B cell (primary cell): ENCODE measurements around the gene MSH5. TPM values are rescaled to one million over a fixed set of nuclear protein-coding genes. Genes with fewer than 3 reads are reported as not detected.

Source experiments
- ATAC-seq: fragments of 200-7000 bp; cut with Tn5 transposase; one replicate; pipeline ENCODE4 v1.10.0; 2021; ENCODE audit warnings: low read depth, mild to moderate bottlenecking, moderate number of reproducible peaks, moderate library complexity
- CTCF ChIA-PET: fragments of 350-600 bp; sonication (Branson Sonifier 250); formaldehyde crosslinking; loops from one replicate; lab custom pipeline; 2021; ENCODE audit warnings: antibody characterized with exemption, inconsistent platforms; lab: Charles Lee
- POLR2A ChIA-PET: fragments of 350-600 bp; sonication (Branson Sonifier 250); formaldehyde crosslinking; loops from one replicate; lab custom pipeline; 2021; ENCODE audit warnings: antibody characterized with exemption; lab: Charles Lee
- DNase-seq: peaks from one replicate; pipeline ENCODE4 v3.0.0; 2013
- H2AFZ ChIP-seq: 2 replicates; pipeline ENCODE4 v1.6.1; 2012; ENCODE audit warnings: mild to moderate bottlenecking, low read depth, low read length; ENCODE audit not compliant: insufficient read depth, poor library complexity, severe bottlenecking
- H3K27ac ChIP-seq, 2 donors: 1 replicate in 1 of 2; 2 replicates in 1 of 2; pipeline ENCODE4 v1.5.1; 2012 to 2013; ENCODE audit warnings: low read length in 2 of 2, mild to moderate bottlenecking in 2 of 2, moderate library complexity in 1 of 2
- H3K27me3 ChIP-seq, 4 experiments: fragments of 200-600 bp in 1 of 4; sonication (generic) in 1 of 4; replicated peaks in 1 of 4; 1 replicate in 2 of 4; 2 replicates in 2 of 4; pipeline versions ENCODE4 v1.6.1 to v1.7.0; 2013 to 2016; ENCODE audit warnings: low read length in 3 of 4, mild to moderate bottlenecking in 2 of 4, mixed read lengths in 1 of 4, moderate library complexity in 1 of 4; ENCODE audit not compliant: insufficient read depth in 4 of 4, control insufficient read depth in 3 of 4; ENCODE audit errors: control extremely low read depth in 1 of 4
- H3K36me3 ChIP-seq, 2 experiments: replicated peaks in 1 of 2; 1 replicate in 1 of 2; 2 replicates in 1 of 2; pipeline versions ENCODE4 v1.6.1 to v1.7.1; 2013; ENCODE audit warnings: low read length in 1 of 2; ENCODE audit not compliant: insufficient read depth in 2 of 2, control insufficient read depth in 1 of 2; ENCODE audit errors: control extremely low read depth in 1 of 2, extremely low read depth in 1 of 2
- H3K4me1 ChIP-seq, 2 donors: fragments of 200-600 bp in 1 of 2; sonication (generic) in 1 of 2; 1 replicate in 1 of 2; 2 replicates in 1 of 2; pipeline versions ENCODE4 v1.5.1 to v1.6.1; 2013 to 2017; ENCODE audit warnings: low read length in 2 of 2; ENCODE audit not compliant: control insufficient read depth in 2 of 2, insufficient read depth in 2 of 2
- H3K4me2 ChIP-seq: replicated peaks from 2 replicates; pipeline ENCODE3; 2012; ENCODE audit warnings: mild to moderate bottlenecking, low read depth, low read length; ENCODE audit not compliant: poor library complexity, severe bottlenecking
- H3K4me3 ChIP-seq, 5 experiments: fragments of 200-600 bp in 1 of 5; sonication (generic) in 1 of 5; 1 replicate in 3 of 5; 2 replicates in 2 of 5; pipeline versions ENCODE4 v1.5.1 to v1.7.0; 2011 to 2016; ENCODE audit warnings: low read length in 4 of 5, mild to moderate bottlenecking in 4 of 5, low read depth in 2 of 5, control low read depth in 1 of 5, moderate library complexity in 1 of 5; ENCODE audit not compliant: insufficient read depth in 1 of 5; ENCODE audit errors: control extremely low read depth in 1 of 5, extremely low read depth in 1 of 5
- H3K79me2 ChIP-seq: fragments of 200-600 bp; sonication (generic); one replicate; pipeline ENCODE4 v1.6.0; 2016; ENCODE audit warnings: low read length; ENCODE audit not compliant: control insufficient read depth, insufficient read depth
- H3K9ac ChIP-seq: fragments of 200-600 bp; sonication (generic); 2 replicates; pipeline ENCODE4 v1.6.1; 2017; ENCODE audit warnings: mild to moderate bottlenecking, low read length, moderate library complexity
- H3K9me3 ChIP-seq, 3 donors: one replicate each; pipeline versions ENCODE4 v1.6.1 to v1.7.1; 2013; ENCODE audit warnings: low read length in 2 of 3; ENCODE audit not compliant: control insufficient read depth in 2 of 3, insufficient read depth in 1 of 3; ENCODE audit errors: control extremely low read depth in 1 of 3
- H4K20me1 ChIP-seq: 2 replicates; pipeline ENCODE4 v1.6.0; 2012; ENCODE audit warnings: mild to moderate bottlenecking, low read length; ENCODE audit not compliant: insufficient read depth, control insufficient read depth, poor library complexity, severe bottlenecking
- H3K27ac Mint-ChIP-seq: one replicate; pipeline ENCODE4 v1.8.0; 2021; ENCODE audit warnings: mixed read lengths
- H3K27me3 Mint-ChIP-seq: one replicate; pipeline ENCODE4 v1.8.0; 2021; ENCODE audit warnings: mixed read lengths
- H3K4me1 Mint-ChIP-seq: one replicate; pipeline ENCODE4 v1.8.0; 2021; ENCODE audit warnings: mixed read lengths
- H3K4me3 Mint-ChIP-seq: one replicate; pipeline ENCODE4 v1.8.0; 2021; ENCODE audit warnings: mixed read lengths
- H3K9me3 Mint-ChIP-seq: one replicate; pipeline ENCODE4 v1.8.0; 2022; ENCODE audit warnings: mixed read lengths; ENCODE audit not compliant: insufficient read depth
- CTCF ChIP-seq: fragments of 200-600 bp; IDR thresholded peaks from one replicate; pipeline ENCODE4 v1.8.0; 2022; ENCODE audit warnings: antibody characterized with exemption, mild to moderate bottlenecking
- EZH2 ChIP-seq: IDR thresholded peaks from 2 replicates; pipeline ENCODE4 v1.6.1; 2012; ENCODE audit warnings: borderline replicate concordance, low read depth, mild to moderate bottlenecking, moderate library complexity, low read length; ENCODE audit not compliant: insufficient read depth, poor library complexity, severe bottlenecking
- WGBS: methylation state at CpG from one replicate; pipeline ENCODE4 v1.1.5; 2013; ENCODE audit warnings: missing lambda C conversion rate; ENCODE audit not compliant: insufficient coverage; 5-methylcytosine and 5-hydroxymethylcytosine counted together
- intact Hi-C: fragments of 100-400 bp; cut with micrococcal nuclease; formaldehyde crosslinking; loops from one replicate; pipeline ENCODE4 v1.10.0; 2022
- polyA plus RNA-seq: library from polyadenylated mRNA; depleted of rRNA; stranded (reverse); fragments of >200 nt; gene quantifications from 2 replicates; pipeline ENCODE4 v1.2.3, GENCODE V29; 2012
- total RNA-seq, 2 donors: library from RNA; stranded (reverse); fragments of 120-200 nt in 1 of 2; gene quantifications; 1 replicate in 1 of 2; 2 replicates in 1 of 2; pipeline versions ENCODE4 v1.2.3 to v1.2.4, GENCODE V29; 2013 to 2022

Gene MSH5
- total and polyA plus RNA-seq, 2 donors (not counting 1 experiment from before 2014, with no cell fraction given) = 49.9 to 51.6 TPM

GRCh38 chr6:31697555-31697954 lies 42.2 kb upstream of the MSH5 start:
- H4K20me1 ChIP-seq = no peaks in the 10 kb centered on the region
- no peak overlapping the region for H3K9ac ChIP-seq
- intact Hi-C loops = no loop called here
- H3K4me3 Mint-ChIP-seq = no peak overlapping the region
- H3K9me3 ChIP-seq = no peaks in the 10 kb centered on the region
- H3K27me3 Mint-ChIP-seq = no peaks in the 10 kb centered on the region
- ATAC-seq (no peak), DNase-seq (no peak)
- H3K36me3 ChIP-seq = peaks cover 0 to 66% of the 10 kb centered on the region in 2 experiments
- no peak for TF ChIP-seq EZH2
- no peak for TF ChIP-seq CTCF
- H3K79me2 ChIP-seq = peaks cover 37% of the 10 kb centered on the region
- H3K4me1 ChIP-seq = peaks cover 14 to 19% of the 10 kb centered on the region in 2 donors
- no peak overlapping the region for H2AFZ ChIP-seq
- ChIA-PET POLR2A (no interaction called here), CTCF (interaction anchor here (0.6 kb wide), 1 partner anchor 562 kb away, joined by 3 read pairs; no protein-coding TSS in a partner anchor)
- H3K4me2 ChIP-seq = no peak overlapping the region
- peak overlapping the region; percentile 21 for H3K27ac Mint-ChIP-seq
- no peak overlapping the region for H3K4me3 ChIP-seq
- no peak overlapping the region for H3K27ac ChIP-seq
- WGBS = no CpG with 5 or more reads among the region's 3 CpGs
- no peaks in the 10 kb centered on the region for H3K27me3 ChIP-seq
- peaks cover 24% of the 10 kb centered on the region for H3K4me1 Mint-ChIP-seq
- no peaks in the 10 kb centered on the region for H3K9me3 Mint-ChIP-seq

- intact Hi-C loops = loop anchor here (5.0 kb wide), 1 partner anchor 34 kb away; the partner anchor contains the start of genes CSNK2B and LY6G5B
- H3K4me1 ChIP-seq = peaks cover 20 to 28% of the 10 kb centered on the region in 2 donors
- Mint-ChIP-seq H3K4me3 (peak overlapping the region; percentile 98), H3K4me1 (peaks cover 32% of the 10 kb centered on the region), H3K27ac (peak overlapping the region; percentile 28), H3K27me3 (no peaks in the 10 kb centered on the region), H3K9me3 (no peaks in the 10 kb centered on the region)
- ATAC-seq (no peak), DNase-seq (no peak)
- no peaks in the 10 kb centered on the region for H3K27me3 ChIP-seq
- peaks cover 42% of the 10 kb centered on the region for H3K79me2 ChIP-seq
- H3K9ac ChIP-seq = no peak overlapping the region
- 100% methylated on average over 1 of the region's 5 CpGs for WGBS
- ChIA-PET POLR2A (no interaction called here), CTCF (interaction anchor here (1.2 kb wide), 1 partner anchor 102 kb away, joined by 4 read pairs; no protein-coding TSS in a partner anchor)
- peak overlapping the region; percentile 75 for H3K4me2 ChIP-seq
- H3K36me3 ChIP-seq = peaks cover 0 to 42% of the 10 kb centered on the region in 2 experiments
- TF ChIP-seq CTCF (no peak), EZH2 (no peak)
- H3K9me3 ChIP-seq = no peaks in the 10 kb centered on the region
- no peak overlapping the region for H2AFZ ChIP-seq
- H3K4me3 ChIP-seq = no peak overlapping the region
- H3K27ac ChIP-seq = no peak overlapping the region
- no peaks in the 10 kb centered on the region for H4K20me1 ChIP-seq
These were observed 38.9 kb upstream of the MSH5 start for GRCh38 chr6:31700740-31701401.
